SU-DHL-6 (cell line): ENCODE results near the gene SULT1A1.
"Not testable (repeated sequence)": the region's sequence is repeated elsewhere in the genome, so short reads cannot be mapped to it uniquely, and the experiment has no call there.

ENCODE experiments used
- EZH2phosphoT487 ChIP-seq: fragments of 200-600 bp; sonication (generic), shearing (Covaris generic); conservative IDR thresholded peaks from 2 replicates; pipeline ENCODE4 v1.6.1; 2018; ENCODE audit warnings: mild to moderate bottlenecking, antibody characterized with exemption, low read length, moderate library complexity, mixed read lengths
- TF ChIP-seq, protein P1 (sequence below): fragments of 200-600 bp; sonication (generic); IDR thresholded peaks from one replicate; pipeline ENCODE4 v1.5.1; 2017; ENCODE audit warnings: antibody characterized with exemption, mild to moderate bottlenecking, low read length, moderate library complexity; ENCODE audit not compliant: insufficient read depth, poor library complexity, severe bottlenecking

DNA sequence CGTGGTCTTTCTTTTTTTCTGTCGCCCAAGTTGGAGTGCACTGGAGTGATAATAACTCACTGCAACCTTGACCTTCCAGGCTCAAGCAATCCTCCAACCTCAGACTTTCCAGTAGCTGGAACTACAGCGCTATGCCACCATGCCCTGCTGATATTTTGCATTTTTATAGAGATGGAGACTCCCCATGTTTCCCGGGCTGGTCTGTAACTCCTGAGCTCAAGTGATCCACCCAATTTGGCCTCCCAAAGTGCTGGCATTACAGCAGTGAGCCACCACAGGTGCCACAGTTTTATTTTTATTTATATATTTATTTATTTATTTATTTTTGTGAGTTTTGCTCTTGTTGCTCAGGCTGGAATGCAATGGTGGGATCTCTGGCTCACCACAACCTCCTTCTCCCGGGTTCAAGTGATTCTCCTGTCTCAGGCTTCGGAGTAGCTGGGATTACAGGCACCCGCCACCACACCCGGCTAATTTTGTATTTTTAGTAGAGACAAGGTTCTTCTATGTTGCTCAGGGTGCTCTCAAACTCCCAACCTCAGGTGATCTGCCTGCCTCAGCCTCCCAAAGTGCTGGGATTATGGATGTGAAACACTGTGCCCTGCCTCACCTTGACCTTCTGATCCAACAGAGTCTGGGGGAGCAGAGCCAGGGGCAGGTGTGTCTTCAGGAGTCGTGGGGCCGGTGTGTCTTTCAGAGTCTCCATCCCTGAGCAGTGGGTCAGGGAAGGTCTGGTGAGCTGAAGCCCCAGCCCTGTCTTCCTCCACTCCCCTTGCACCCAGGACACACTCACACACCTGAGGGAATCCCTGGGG lies 2.0 kb downstream of the SULT1A1 start:
- TF ChIP-seq, protein P1, sequence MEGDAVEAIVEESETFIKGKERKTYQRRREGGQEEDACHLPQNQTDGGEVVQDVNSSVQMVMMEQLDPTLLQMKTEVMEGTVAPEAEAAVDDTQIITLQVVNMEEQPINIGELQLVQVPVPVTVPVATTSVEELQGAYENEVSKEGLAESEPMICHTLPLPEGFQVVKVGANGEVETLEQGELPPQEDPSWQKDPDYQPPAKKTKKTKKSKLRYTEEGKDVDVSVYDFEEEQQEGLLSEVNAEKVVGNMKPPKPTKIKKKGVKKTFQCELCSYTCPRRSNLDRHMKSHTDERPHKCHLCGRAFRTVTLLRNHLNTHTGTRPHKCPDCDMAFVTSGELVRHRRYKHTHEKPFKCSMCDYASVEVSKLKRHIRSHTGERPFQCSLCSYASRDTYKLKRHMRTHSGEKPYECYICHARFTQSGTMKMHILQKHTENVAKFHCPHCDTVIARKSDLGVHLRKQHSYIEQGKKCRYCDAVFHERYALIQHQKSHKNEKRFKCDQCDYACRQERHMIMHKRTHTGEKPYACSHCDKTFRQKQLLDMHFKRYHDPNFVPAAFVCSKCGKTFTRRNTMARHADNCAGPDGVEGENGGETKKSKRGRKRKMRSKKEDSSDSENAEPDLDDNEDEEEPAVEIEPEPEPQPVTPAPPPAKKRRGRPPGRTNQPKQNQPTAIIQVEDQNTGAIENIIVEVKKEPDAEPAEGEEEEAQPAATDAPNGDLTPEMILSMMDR, result not testable (repeated sequence)
- not testable (repeated sequence) for TF ChIP-seq EZH2phosphoT487
